Hindlimb muscle (tissue), 1 donor: ENCODE data around the gene CZIB. TPM values are rescaled to one million over a fixed set of nuclear protein-coding genes. Genes with fewer than 3 reads are reported as not detected.
"Not testable (repeated sequence)": the region's sequence is repeated elsewhere in the genome, so short reads cannot be mapped to it uniquely, and the experiment has no call there.

Experiments used
- DNase-seq: peaks from one replicate; pipeline ENCODE4 v3.0.0-alpha.2; 2013
- polyA plus RNA-seq: library from polyadenylated mRNA; unstranded; fragments of 120-200 nt; gene quantifications from one replicate; pipeline ENCODE4 v1.2.1, GENCODE V29; 2013; ENCODE audit not compliant: insufficient read length

CZIB gene
- polyA plus RNA-seq, 1 donor, result 59.0 TPM

GRCh38 chr1:53238197-53239155, 18.0 kb upstream of the CZIB start, which contains the start of gene MAGOH:
Gene MAGOH (minus strand): TSS chr1:53238518. CDS start chr1:53238448, 70 bp downstream.
- DNase-seq, result peak; percentile 96

DNA sequence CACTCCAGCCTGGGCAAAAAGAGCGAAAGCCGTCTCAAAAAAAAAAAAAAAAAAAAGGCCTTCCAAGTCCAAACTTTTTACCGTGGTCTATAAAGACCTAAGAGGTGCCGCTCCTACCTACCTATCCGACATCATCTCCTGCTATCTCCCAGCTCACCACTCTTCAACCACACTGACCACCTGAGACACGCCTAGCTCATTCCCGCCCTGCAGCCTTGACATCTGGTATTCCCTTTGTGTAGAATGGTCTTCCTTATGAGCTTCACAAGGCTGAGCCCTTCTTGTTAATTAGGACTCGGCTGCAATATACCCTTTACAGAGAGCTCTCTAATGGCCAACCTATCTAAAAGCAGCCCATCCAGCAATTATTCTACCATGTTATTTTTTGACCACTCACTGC, 17.2 kb upstream of the CZIB start:
- DNase-seq, result no peak

GRCh38 chr1:53220962-53221286, 490 bp upstream of the CZIB start:
- DNase-seq, result no peak

DNA sequence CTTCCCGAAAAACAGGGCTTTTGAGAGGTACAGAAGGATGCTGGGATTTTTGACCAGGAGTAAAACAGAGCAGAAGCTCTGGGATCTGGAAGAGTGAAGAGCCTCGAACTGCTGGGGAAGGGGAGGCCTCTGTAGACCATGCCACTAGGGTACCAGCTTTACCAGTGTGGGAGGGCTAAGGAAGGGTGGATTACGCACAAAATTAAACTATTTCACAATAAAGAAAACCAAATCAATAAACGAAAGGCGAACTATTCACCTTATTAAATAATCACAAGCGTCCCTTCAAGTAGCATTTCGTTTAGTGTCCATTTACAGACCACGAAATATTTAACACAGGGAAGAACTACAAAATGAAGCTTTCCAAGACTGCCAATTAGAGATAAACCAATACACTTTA, 723 bp downstream of the CZIB start:
- no peak for DNase-seq

DNA sequence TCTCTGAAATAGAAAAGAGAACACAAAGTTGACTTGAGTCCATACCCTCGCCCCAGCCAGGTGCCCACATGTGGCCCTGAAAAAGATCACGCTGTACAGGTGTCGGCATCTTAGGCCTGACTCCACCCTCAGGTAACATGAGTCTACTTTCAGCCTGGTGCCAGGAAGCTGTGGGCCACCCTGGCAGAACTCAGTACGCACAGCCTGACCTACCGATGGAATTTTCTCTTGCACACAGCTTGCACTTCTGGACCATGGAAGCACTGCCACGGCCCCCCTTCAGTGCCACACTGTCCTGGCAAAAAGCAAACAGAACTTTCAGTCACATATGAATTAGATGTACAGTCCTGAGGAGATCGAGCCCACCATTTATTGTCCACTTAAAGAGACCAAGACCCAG, 2.2 kb downstream of the CZIB start:
- DNase-seq, result no peak

GRCh38 chr1:53214376-53214940, 6.0 kb downstream of the CZIB start:
- no peak for DNase-seq

DNA sequence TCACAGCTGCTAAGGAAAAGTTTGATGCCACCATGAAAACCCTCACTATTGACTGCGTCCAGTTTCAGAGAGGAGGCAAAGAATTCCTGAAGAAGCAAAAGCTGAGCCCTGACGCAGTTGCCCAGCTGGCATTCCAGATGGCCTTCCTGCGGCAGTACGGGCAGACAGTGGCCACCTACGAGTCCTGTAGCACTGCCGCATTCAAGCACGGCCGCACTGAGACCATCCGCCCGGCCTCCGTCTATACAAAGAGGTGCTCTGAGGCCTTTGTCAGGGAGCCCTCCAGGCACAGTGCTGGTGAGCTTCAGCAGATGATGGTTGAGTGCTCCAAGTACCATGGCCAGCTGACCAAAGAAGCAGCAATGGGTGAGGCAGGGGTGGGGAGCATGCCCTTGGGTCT, 9.5 kb downstream of the CZIB start:
- DNase-seq, result no peak

GRCh38 chr1:53210352-53210751, 10.1 kb downstream of the CZIB start:
- DNase-seq, result no peak

DNA sequence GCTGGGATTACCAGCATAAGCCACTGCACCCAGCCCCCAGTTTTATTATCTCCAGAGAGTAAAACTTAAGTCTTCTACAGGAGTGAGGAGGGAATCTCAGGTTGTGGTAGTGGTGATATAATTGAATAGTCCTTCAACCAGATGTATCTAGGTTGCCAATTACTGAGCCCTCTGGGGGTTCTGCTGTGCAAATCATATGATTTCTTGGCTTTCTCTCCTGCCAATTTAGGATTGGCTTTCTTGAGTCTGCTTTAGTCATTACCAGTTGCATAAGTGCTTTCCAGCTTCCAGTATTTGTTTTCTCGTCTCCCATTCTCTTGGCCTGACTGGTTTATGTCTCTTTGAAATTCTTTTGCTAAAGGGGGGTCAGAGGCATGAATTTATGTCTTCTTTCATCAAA, 12.7 kb downstream of the CZIB start:
- no peak for DNase-seq

DNA sequence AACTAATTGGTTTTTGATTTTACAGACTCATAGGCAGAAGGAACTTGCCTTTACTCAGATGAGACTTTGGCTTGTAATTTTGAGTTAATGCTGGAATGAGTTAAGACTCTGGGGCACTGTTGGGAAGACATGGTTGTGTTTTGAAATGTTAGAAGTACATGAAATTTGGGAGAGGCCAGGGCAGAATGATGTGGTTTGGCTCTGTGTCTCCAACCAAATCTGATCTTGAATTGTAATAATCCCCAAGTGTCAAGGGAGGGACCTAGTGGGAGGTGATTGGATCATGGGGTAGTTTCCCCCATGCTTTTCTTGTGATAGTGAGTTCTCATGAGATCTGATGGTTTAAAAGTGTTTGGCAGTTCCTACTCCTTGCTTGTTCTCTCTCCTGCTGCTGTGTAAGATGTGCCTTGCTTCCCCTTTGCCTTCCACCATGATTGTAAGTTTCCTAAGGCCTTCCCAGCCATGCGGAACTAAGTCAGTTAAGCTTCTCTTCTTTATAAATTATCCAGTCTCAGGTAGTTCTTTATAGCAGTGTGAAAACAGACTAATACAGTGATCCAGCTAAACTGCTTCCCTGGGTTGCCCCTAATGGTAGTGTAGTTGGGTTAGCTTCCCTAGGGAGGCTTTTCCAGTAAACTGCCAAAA, 13.6 kb downstream of the CZIB start:
- no peak for DNase-seq

DNA sequence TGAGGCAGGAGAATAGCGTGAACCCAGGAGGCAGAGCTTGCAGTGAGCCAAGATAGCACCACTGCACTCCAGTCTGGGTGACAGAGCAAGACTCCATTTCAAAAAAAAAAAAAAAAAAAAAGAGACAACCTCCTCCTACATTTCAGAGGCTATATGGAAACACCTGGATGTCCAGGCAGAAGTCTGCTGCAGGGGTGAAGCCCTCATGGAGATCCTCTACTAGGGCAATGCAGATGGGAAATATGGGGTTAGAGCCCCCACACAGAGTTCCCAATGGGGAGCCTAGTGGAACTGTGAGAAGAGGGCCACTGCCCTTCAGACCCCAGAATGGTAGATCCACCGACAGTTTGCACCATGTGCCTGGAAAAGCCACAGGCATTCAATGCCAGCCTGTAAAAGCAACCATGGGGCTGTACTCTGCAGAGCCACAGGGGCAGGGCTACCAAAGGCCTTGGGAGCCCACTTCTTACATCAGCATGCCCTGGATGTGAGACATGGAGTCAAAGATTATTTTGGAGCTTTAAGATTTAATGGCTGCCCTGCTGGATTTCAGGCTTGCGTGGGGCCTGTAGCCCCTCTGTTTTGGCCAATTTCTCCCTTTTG, 14.2 kb downstream of the CZIB start:
- DNase-seq, result not testable (repeated sequence)

DNA sequence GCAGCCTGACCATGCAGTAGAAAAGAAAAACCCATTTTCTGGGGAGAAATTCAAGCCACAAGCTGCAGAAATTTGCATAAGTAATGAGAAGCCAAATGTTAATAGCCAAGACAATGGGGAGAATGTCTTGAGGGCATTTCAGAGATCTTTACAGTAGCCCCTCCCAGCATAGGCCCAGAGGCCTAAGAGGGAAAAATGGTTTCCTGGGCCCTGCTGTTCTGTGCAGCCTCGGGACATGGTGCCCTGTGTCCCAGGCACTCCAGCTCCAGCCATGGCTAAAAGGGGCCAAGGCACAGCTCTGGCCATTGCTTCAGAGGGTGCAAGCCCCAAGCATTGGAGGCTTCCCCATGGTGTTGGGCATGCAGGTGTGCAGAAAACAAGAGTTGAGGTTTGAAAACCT, 14.9 kb downstream of the CZIB start:
- DNase-seq, result not testable (repeated sequence)

- DNase-seq, result no peak
These were observed 17.0 kb downstream of the CZIB start for GRCh38 chr1:53203466-53203865.

GRCh38 chr1:53198241-53198651, 22.2 kb downstream of the CZIB start:
- no peak for DNase-seq

DNA sequence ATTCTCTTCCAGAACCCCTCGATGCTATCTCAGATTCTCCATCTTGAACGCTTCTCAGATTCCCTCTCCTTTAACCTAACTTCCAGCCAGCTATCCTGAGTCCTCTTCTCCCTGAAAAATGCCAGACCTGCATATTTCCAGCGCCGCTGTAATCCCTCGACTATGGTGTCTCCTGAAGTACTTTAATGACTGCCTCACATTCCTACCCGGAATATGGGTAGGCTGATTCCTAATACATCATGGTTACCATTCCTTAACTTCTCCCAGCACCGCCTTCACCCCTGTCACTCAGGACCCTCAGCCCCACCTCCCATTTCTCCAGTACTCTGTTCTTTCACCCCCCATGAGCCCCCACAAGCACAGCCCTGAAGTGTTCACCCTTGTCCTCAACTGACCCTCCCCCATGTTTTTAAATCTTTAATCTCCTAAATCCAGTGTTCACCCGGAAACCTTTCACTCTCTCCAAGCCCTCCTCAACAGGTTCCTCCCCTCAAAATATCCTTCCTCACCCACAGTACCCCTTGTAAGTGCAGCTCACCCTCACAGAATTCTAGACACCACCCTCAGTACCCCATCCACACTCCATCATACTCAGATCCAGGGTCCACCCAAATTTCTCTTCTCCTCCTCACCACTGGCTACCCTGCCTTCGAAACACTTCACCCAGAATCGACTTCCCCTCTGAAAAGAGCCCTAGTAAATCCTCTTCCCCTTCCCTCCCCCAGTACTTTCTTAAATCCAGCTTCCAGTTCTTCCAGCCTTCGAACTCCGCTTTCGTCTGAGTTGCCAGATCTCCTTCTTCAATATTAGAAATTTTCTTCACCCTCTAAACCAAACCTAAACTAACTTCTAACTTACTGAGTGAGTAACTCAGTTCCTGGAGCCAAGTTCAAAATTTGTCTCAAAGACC, 22.9 kb downstream of the CZIB start:
- DNase-seq, result no peak

DNA sequence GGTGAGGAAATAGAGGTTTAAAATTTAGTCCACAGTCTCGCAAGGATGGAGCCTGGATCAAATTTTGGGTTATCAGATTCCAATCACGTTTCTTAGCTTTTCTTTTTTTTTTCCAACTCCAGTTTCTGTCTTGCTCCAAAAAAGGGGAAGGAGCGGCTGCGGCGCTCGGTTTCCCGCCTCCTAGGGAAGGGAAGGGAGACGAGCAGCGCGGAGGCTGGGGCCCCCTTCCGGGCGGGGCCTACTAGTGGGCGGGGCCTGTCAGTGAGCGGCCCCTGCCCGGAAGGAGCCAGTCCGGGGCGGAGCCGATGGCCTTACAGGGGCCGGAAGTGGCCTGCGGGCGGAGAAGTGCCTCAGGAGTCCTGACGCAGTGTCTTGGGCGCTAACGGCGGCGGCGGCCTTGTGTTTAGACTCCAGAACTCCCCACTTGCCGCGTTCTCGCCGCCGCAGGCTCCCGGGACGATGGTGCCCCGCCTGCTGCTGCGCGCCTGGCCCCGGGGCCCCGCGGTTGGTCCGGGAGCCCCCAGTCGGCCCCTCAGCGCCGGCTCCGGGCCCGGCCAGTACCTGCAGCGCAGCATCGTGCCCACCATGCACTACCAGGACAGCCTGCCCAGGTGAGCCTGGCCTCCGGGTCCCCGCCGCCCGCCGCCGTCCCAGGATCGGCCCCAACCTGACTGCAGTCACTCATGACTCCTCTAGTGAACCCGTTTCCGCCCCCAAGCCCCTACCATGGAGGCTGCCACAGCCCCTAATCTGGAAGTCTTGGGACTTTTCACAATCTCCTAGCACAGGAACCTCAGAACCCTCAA, 23.7 kb downstream of the CZIB start, which contains the start of gene CPT2:
Gene CPT2 (plus strand): TSS at position 340 of the 806 bp plus-strand sequence. CDS start 120 bp downstream, at position 460.
- DNase-seq, result peak; percentile 94

- no peak for DNase-seq
These were observed 24.4 kb downstream of the CZIB start for GRCh38 chr1:53196017-53196484.

DNA sequence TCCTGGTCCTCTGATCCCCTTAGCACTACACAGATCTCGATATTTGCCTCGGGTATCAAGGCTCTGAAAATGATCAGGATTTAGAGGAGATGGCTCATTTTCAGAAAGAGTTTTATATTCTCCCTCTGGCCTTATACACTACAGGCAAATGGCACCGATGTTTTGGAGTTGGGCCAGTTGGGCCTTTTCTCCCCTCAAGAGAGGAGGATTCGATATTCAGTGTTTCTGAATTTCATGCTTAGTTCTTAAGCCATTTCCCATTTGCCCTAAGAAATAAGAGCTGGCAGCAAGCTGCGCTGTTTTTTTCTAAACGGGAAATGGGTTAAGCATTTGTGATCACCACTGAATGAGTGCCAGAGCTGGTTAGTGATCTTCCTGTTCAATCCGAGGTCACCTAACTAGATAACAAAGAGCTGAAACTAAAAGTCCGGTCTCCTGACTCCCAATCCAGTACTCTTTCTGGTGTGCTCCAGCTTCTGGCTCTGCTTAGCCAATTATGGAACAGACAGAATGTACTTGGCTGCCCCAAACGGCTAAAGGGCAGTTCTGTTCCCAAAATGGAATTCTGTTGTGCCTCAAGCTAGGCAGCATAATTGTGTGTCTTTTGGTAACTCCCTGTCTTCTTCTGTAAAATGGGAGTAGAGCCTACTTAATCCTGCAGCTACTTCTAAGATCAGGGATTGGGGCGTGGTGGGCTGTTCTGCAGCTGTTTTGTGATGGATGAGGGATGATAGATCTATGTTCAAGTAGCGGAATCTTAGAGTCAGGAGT, 25.0 kb downstream of the CZIB start:
- no peak for DNase-seq

DNA sequence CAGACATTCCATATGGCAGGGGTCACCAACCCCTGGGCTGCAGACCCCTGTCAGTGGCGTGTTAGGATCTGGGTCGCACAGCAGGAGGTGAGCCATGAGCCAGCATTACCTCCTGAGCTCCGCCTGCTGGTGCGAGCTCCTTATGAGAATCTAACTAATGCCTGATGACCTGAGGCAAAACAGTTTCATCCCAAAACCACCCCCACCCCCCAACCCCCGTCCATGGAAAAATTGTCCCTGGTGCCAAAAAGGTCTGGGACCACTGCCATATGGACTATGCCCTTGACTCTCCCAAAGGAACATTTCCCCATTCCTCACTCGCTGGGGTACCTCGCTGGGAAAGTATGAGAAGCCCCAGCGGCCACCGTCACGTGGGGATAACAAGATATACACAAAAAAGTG, 30.2 kb downstream of the CZIB start:
- no peak for DNase-seq

DNA sequence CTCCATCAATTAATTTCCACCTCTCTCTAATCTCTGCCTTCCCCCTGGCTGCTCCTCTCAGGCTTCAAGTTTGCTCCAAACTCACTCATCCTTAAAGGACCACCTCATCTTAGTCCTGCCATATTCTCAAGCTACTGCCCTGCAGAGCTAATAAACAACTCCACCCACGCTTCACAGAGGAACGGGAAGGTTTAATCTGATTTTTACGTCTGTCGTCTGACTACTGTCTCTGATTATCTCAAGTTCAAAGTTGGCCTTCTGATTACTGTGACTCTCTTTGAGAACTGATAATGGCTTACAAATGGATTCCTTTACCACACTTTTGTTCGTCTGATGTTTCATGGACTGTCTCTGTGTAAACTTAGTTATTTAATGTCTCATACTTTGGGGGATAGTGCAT, 31.4 kb downstream of the CZIB start:
- no peak for DNase-seq
